HG03354 (cell line): Measurements from ENCODE around the gene OR2H2.
A peak's percentile ranks its signal among the peaks of the same experiment; 100 is the strongest.

Experiments used
- ATAC-seq: cut with Tn5 transposase; IDR thresholded peaks from one replicate; pipeline ENCODE4 v1.9.1; 2021; ENCODE audit warnings: mild to moderate bottlenecking; ENCODE audit not compliant: unreplicated experiment, poor library complexity, severe bottlenecking

OR2H2 gene

DNA sequence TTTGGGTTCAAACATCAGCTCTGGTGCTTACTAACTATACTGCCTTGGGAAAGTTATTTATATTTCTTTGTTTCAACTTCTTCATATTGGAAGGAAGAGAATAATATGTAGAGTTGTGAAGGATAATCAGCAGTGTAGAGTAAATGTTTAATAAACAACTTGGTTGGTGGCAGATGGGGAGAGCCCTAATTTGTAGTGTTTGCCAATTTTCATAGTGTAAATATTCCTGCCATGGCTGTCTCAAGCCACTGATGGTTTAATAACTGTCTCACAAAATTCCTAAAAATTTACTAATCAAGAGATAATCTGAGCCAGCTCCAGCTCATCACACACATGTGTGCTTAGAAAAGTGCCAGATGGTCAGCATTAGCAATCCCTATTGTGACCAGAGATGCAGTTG lies at the start of gene OR2H2:
OR2H2 (plus strand) TSS at position 301 of the 400 bp plus-strand sequence. CDS start 2,824 bp downstream, outside the sequence.
- no peak for ATAC-seq

DNA sequence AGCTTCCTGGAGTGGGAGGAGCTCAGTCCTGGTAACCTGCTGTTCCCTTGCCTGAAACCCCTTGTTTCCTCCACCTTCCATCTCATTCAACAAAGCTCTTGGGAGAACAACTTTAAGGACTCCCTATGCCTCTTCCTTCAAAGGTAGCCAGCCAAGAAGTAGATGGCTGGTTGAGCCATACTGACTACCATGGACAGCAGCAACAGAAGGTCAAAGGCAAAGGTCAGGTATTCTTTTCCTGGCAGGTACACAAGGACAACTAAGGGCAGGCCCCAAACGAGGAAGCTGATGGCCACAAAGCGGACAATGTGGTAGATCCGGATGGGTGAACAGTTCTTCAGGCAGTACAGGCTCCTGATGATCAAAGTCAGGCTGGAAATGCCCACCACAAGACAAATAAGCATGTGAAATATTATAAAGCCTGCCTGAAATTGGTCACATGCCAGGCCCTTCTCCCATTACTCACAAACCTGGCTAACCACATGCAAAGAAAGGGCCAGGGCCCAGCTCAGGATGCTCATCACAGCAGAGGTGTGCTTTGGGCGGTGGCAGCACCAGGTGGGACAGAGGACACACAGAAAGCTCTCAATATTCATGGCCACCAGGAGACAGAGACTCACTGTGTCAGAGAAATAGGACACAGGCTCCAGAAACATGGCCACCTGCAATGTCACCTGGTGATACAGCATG lies 47.1 kb upstream of the OR2H2 start:
- no peak for ATAC-seq

DNA sequence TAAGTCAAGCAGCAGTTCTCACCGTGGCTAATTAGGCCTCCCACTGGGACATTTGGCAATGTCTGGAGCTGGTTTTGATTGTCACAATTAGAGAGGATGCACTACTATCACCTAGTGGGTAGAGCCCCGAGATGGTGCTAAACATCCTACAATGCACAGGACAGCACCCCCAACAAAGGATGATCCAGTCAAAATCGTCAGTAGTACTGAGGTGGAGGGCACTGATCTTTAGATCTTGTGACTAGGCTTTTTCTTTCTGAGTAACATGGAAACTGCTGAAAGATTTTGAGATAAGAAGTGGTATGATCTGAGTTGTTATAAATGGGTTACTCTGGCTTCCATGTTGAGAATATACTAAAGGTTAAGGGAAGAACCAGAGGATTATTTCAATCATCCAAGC lies 37.3 kb upstream of the OR2H2 start:
- no peak for ATAC-seq

DNA sequence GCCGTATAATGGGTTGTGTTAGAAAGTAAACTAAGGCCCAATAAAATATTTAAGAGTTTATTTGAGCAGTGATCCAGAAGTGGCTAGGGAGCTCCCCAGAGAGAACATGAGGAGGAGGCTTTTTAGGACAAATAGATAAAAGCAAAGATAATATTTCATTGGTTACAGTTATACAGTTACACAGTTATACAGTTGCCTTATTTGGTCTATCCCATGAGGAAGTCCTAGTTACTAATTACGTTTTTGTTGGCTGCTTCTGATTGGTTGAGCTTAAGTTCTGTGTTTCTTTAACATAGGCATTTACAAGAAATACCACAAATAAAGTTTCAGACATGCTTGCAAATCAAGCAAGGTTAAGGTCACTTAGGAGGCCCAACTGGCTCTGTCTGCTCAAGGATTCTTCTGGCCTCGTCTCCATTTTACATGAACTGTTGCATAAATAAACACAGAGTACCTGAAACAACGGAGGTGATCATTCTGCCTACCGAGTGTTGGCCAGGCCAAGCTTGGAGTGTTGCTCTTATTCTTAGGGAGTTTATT lies 32.3 kb upstream of the OR2H2 start:
- ATAC-seq = peak; percentile 89

DNA sequence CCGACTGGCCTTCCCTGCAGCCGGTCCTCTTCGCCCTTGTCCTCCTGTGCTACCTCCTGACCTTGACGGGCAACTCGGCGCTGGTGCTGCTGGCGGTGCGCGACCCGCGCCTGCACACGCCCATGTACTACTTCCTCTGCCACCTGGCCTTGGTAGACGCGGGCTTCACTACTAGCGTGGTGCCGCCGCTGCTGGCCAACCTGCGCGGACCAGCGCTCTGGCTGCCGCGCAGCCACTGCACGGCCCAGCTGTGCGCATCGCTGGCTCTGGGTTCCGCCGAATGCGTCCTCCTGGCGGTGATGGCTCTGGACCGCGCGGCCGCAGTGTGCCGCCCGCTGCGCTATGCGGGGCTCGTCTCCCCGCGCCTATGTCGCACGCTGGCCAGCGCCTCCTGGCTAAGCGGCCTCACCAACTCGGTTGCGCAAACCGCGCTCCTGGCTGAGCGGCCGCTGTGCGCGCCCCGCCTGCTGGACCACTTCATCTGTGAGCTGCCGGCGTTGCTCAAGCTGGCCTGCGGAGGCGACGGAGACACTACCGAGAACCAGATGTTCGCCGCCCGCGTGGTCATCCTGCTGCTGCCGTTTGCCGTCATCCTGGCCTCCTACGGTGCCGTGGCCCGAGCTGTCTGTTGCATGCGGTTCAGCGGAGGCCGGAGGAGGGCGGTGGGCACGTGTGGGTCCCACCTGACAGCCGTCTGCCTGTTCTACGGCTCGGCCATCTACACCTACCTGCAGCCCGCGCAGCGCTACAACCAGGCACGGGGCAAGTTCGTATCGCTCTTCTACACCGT lies 31.5 kb upstream of the OR2H2 start:
- no peak for ATAC-seq

DNA sequence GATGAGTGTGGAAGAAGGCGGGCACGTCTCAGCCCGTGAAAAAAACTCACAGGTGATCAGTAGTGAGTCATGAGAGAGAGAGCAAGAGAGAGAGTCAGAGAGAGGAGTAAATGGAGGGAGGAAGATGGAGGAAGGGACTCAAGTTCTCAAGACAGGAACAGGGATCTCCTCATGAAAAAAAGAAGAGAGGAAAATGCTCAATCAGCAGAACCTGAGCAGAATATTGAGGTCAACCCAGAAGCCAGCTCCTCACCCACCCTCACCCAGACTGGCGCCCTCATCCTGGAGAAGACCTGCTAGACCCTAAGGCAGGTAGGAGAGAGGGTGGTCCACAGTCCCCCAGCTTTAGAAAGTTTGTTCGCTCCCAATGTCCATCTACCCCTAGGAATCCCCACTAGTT lies 30.2 kb upstream of the OR2H2 start:
- ATAC-seq = no peak

DNA sequence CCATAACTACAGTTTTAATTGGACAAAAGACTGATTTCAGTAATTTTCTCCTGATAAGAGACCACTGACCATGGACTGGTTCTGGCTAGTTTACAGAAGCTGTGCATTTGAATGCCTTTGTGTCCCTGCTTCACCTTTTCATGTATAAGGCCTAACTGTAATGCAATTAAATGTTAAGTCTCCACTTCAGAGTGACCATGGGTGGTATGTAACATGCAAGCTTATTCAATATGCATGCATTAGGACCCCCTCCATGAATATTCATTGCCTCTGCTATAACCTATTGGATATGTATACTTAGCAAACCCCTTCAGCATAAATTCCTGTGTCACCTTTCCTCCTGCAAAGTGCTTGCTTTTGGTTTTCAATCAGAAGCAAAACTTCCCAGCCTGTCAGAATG lies 27.6 kb upstream of the OR2H2 start:
- ATAC-seq = no peak

DNA sequence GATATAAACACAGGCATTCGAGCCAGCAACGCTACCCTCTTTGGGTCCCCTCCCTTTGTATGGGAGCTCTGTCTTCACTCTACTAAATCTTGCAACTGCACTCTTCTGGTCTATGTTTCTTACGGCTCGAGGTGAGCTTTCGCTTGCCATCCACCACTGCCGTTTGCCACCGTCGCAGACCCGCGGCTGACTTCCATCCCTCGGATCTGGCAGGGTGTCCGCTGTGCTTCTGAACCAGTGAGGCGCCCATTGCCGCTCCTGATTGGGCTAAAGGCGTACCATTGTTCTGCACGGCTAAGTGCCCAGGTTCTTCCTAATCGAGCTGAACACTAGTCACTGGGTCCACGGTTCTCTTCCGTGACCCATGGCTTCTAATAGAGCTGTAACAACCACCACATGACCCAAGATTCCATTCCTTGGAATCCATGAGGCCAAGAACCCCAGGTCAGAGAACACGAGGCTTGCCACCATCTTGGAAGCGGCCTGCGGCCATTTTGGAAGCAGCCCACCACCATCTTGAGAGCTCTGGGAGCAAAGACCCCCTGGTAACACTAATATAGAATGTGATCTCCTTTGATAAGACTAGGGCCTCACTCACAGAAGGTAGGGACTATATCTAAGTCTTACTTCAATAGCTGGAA lies 26.4 kb upstream of the OR2H2 start:
- no peak for ATAC-seq

DNA sequence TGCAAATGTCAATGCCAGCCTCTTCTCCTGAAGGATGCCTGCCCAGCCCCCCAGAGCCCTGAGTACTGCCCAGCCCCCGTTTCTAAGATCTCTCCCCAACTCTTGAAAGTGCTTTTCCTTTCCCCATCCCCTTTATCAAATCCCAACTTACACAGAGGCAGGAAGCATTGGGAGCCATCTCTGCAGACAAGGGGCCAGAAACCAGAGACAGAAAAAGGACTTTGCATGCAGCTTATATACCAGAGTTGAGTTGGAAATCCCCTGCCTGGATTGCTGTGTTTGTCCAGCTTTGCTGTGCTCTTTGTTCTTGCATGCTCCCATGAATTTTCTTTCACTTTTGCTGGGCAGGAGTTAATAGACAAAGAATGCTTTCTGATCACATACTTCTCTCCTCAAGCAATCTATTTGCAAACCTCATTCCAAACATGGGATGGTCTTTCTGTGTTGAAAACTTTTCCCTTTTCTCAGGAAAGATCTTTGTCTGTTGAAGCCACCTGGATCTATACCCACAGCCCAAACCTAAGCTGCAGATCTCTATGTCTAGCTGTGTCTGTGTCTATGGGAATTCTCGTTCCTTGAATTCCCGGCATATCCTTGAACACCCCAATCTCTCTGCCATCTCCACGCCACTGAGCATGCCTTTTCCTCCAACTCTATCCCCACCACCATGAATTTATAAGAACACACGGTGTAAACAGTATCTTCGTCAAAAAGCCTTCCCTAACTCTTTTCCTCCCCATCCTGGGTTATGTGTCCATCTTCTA lies 25.2 kb upstream of the OR2H2 start, which contains the start of gene UBD:
UBD (minus strand) TSS at position 209 of the 764 bp plus-strand sequence; CDS start at position 178, 31 bp downstream.
- no peak for ATAC-seq

DNA sequence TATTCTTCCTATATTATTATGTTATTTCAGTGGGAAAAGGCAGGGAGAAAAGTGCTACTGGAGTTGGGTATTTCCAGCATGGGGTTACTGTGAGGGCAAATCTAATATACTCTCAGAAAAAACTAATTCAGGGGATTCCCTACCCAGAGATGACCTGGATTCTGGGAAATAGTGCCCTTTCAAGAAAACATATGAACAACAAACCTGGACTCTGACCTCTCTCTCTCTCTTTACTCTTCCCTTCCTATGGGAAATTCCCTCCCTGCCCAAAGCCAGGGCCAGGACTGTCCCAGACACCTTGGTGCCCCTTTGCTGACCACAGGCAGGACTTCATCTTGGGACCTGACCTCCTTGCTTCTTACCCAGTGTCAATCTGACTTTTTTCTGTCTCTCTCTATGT lies 23.8 kb upstream of the OR2H2 start:
- ATAC-seq = no peak

DNA sequence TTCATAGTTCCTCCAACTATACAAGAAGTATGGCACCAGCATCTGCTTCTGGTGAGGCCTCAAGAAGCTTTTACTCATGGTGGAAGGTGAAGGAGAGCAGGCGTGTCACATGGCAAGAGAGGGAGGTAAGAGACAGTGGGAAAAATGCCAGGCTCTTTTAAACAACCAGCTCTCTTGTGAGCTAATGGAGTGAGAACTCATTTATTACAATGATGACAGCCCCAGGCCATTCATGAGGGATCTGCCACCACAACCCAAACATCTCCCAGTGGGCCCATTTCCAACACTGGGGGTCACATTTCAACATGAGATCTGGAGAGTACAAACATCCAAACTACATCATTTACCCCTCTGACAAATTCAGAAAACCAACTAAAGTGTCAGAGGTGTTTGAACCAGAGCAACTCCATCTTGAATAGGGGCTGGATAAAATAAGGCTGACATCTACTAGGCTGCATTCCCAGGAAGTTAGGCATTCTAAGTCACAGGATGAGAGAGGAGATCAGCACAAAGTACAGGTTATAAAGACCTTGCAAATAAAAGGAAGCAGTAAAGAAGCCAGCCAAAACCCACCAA lies 23.2 kb upstream of the OR2H2 start:
- no peak for ATAC-seq

DNA sequence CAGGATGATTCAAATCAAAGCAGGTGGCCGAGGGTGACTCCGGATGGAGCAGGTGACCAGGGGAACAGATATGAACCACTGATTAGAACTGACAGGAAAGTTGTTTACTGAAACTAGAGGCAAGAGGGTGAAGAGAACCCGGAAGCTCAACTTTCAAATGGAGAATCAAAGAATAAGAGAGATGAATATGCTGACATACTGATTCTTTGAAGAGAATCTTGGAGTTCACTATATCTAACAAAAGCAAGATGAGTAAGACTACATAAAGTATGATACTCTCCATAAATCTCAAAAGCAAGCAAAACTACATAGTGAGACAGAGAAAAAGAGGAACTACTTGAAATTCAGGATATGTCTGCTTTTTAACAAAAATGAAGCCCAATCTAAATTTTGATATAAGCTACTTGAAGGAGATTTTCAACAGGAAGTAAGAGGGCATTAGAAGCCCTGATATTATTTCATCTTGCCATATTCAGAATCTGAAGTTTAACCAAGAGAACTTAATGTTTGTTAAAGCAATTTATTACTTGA lies 21.4 kb upstream of the OR2H2 start:
- no peak for ATAC-seq

DNA sequence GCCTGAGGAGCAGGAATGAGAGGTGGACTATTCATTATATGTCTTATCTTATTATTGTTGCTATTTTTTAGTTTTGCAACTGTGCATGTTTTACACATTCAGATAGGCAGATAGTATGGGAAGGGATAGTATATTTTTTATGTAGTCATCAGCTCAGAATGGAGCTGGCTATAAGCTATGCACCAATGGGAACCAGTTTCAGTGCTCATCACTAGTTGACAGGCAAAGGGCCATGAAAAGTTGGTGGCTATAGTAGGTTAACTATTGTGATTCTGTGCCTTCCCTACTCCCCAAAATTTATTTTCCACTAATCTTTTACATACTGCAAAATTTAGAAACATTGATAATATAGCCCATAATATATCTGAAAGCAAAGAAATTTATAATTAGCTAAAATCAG lies 20.0 kb upstream of the OR2H2 start:
- ATAC-seq = no peak

DNA sequence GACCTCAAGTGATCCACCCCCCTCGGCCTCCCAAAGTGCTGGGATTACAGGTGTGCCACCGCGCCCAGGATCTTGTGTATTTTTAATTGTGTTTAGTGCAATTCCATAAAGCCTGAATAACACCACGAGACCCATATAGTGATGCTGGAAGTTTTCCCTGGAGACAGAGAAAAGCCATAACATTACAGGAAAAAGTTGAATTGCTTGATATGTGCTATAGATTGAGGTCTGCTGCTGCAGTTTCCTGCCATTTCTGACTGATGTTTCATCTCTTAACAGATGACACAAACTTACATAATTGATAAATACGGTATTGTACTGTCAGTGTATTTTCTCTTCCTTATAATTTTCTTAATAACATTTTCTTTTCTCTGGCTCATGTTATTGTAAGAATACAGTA lies 18.1 kb upstream of the OR2H2 start:
- no peak for ATAC-seq

DNA sequence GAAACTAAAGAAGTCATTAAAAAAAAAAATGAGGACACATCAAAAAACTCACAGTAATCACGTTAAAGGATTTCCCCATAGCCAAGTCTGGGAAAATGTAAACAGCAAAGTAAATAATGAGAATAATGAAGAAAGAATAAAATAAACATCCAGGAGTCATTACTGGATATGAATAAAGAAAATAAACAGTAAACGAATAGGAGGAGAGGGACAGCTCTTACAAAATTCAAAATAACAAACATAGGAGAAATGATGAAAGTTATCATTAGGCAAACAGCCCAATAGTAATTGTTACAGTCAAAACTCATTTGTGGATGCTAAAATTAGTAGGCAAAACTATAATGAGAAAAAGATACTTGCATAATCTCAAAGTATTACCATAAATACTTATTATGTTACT lies 17.4 kb upstream of the OR2H2 start:
- ATAC-seq = no peak

DNA sequence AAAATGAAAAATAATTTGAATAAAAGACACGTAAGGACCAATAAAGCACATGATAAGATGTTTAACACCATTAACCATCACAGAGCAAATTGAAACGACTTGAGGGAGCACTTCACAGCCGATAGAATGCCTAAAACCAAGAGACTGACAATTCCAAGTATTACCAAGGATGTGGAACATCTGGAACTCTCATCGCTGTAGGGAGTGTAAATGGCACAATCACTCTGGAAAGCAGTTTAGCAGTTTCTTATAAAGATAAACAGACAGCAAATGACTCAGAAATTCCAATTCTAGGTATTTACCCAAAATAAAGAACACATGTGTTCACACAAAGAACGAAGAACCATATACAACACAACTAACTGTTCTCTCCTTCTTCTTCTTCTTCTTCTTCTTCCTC lies 16.9 kb upstream of the OR2H2 start:
- no peak for ATAC-seq

DNA sequence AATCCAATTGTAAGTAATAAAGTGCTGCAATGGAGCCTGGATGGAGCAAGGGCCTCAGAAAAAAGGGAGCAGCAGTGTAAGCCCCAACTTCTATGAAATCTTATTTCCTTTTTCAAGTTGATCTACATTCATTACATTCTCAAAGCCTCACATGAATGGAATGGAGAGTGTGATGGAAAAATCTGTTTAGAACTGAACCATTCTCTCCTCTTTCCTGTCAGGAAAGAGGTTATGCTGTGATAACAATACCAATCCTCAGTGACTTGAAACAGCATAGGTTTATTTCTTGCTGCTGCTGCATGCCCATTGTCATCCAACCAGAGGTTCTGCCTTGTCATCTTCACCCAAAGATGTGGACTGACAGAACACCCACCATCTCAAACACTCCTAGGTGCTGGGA lies 8.9 kb upstream of the OR2H2 start:
- no peak for ATAC-seq

DNA sequence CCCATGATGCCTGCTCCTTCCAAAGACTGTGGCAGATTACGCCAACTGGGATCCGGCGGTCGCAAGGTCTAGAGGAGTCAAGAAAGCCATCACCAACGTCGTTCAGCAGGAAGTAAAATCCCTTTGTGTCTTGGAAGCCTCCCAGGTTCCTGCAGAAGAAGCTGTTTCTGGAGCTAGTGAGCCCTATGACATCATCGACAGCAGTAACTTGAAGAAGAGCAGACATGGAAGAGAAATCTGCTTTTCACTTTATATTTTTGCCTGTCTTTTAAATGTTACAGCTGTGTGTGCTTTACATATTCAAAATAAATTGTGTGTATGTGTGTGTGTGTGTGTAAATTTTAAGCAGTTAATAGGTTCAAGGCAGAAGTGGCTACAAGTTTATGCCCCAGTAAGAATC lies 7.4 kb upstream of the OR2H2 start:
- ATAC-seq = no peak

DNA sequence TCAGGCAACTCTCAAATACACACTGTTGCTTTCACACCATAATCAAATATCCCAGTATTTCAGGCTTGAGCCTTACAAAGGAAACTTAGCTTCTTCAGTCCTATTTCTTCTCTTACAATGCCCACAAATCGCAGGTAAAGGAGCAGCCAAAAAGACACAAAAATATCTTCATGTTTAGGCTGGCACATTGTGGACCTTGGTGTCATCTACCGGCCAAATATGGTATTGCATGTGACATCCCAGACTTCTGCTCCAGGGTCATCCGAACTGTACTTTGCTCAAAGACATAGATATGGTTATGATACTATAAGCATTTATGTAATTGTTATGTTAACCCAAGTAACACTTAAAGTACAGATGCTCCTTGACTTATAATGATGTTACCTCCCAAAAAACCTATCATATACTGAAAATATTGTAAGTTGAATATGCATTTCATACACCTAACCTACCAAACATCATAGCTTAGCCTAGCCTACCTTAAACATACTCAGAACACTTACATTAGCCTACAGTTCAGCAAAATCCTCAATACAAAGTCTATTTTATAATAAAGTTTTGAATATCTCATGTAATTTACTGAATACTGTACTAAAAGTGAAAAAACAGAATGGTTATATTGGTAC lies 4.6 kb downstream of the OR2H2 start:
- ATAC-seq = no peak
